ENCODE measurements around the gene ARPC1B. TPM values are rescaled to one million over a fixed set of nuclear protein-coding genes. Genes with fewer than 3 reads are reported as not detected.

Gene ARPC1B
- total and polyA plus RNA-seq, 9 of the 15 experiments (the other 6 are each of a cell fraction or from before 2014, with no cell fraction given): 6.7 to 357 (median 211) TPM

DNA sequence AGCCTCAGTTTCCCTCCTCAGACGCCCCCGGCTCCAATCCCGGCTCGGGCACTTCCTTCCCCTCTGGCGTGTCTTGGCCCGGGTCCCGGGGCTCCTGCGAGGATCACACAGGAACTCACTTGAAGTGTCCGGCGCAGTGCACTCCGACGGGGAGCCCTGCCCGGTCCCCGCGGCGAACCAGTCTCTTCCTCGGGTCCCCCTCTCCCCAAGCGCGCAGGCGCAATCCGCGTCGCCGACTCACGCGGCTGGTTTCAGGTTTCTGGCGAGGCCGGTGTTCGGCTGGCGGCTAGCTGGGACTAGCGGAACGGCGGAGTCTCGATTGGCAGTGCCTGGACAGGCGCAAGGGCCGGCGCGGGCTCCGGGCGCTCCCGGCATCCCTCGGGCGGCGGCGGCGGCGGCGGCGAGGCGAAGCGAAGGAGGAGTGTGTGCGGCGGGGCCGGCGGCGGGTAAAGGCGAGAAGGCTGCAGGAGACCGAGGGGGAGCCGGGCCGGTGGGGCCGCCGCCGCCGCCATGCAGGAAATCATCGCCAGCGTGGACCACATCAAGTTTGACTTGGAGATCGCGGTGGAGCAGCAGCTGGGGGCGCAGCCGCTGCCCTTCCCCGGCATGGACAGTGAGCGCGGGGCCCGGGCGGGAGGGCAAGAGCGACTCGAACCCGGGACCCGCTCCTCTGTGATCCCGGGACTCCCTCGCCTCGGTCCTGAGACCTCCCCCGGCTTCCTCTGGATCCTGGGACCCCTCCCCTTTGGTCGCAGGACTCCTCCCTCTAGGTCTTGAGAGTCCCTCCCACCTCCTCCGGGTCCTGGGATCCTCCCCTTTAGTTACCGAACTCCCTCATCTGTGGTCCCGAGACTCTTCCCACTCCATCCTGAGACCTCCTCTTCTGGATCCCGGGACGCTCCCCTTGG, 64.3 kb downstream of the ARPC1B start, which contains the start of the genes CPSF4 and PTCD1 (continued):
- TF ChIP-seq, protein P1, sequence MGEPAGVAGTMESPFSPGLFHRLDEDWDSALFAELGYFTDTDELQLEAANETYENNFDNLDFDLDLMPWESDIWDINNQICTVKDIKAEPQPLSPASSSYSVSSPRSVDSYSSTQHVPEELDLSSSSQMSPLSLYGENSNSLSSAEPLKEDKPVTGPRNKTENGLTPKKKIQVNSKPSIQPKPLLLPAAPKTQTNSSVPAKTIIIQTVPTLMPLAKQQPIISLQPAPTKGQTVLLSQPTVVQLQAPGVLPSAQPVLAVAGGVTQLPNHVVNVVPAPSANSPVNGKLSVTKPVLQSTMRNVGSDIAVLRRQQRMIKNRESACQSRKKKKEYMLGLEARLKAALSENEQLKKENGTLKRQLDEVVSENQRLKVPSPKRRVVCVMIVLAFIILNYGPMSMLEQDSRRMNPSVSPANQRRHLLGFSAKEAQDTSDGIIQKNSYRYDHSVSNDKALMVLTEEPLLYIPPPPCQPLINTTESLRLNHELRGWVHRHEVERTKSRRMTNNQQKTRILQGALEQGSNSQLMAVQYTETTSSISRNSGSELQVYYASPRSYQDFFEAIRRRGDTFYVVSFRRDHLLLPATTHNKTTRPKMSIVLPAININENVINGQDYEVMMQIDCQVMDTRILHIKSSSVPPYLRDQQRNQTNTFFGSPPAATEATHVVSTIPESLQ (CRISPR knock-in tag; IDR thresholded peaks at IDR 0.05): no peak; the same call in 1 of the 2 replicates
- TF ChIP-seq GATA2 (CRISPR knock-in tag; IDR thresholded peaks at IDR 0.05) (no peak), NCOR1 (IDR thresholded peaks at IDR 0.05) (0 out of 2 replicates have a peak, but pooled peaks have one; percentile 29), SOX6 (IDR thresholded peaks at IDR 0.05) (peak; percentile 55), ZNF436 (CRISPR knock-in tag; IDR thresholded peaks at IDR 0.05) (peak; percentile 51; the same call in 1 of the 2 replicates), CBFB (CRISPR knock-in tag; IDR thresholded peaks at IDR 0.05) (no peak), NR1H2 (CRISPR knock-in tag; IDR thresholded peaks at IDR 0.05) (no peak), MTA3 (IDR thresholded peaks at IDR 0.05; ENCODE audit: borderline replicate concordance) (peak; percentile 71; the same call in 1 of the 2 replicates), NRF1 (conservative IDR thresholded peaks at IDR 0.05 in 1 of 2, IDR thresholded peaks at IDR 0.05 in 1 of 2) (peak; percentile 91 to 93), ARHGAP35 (IDR thresholded peaks at IDR 0.05; ENCODE audit: partially characterized antibody) (no peak), ZNF512 (tag; IDR thresholded peaks at IDR 0.05) (no peak), SP2 (IDR thresholded peaks at IDR 0.05; ENCODE audit: extremely low read depth, low read depth, low read length, poor library complexity, severe bottlenecking) (no peak), USF1 (CRISPR knock-in tag; IDR thresholded peaks at IDR 0.05) (no peak), ZNF644 (tag; IDR thresholded peaks at IDR 0.05; ENCODE audit: low read depth) (no peak), SP1 (CRISPR knock-in tag; IDR thresholded peaks at IDR 0.05) (peak; percentile 75), ATF7 (IDR thresholded peaks at IDR 0.05) (peak; percentile 89), SMARCA5 (IDR thresholded peaks at IDR 0.05) (no peak), JUND (IDR thresholded peaks at IDR 0.05; ENCODE audit: borderline replicate concordance, low read depth, low read length) (peak; percentile 86), JUND (tag; IDR thresholded peaks at IDR 0.05; ENCODE audit: borderline replicate concordance, low read depth, low read length) (peak; percentile 26; the same call in 1 of the 3 replicates), TARDBP (IDR thresholded peaks at IDR 0.05) (peak; percentile 12; the same call in 1 of the 2 replicates), GABPA (tag; conservative IDR thresholded peaks at IDR 0.05; ENCODE audit: low read depth) (peak; percentile 75), EZH2 (IDR thresholded peaks at IDR 0.05; ENCODE audit: borderline replicate concordance, low read depth, low read length) (no peak)
- TF ChIP-seq, protein P2, sequence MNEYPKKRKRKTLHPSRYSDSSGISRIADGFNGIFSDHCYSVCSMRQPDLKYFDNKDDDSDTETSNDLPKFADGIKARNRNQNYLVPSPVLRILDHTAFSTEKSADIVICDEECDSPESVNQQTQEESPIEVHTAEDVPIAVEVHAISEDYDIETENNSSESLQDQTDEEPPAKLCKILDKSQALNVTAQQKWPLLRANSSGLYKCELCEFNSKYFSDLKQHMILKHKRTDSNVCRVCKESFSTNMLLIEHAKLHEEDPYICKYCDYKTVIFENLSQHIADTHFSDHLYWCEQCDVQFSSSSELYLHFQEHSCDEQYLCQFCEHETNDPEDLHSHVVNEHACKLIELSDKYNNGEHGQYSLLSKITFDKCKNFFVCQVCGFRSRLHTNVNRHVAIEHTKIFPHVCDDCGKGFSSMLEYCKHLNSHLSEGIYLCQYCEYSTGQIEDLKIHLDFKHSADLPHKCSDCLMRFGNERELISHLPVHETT (CRISPR knock-in tag; conservative IDR thresholded peaks at IDR 0.05 in 1 of 2, IDR thresholded peaks at IDR 0.05 in 1 of 2): peak in 1 of 2 experiments; percentile 98; a peak in 2 of 4 replicates

Measured in K562 (cell line).